Activated CD8-positive, alpha-beta T cell treated with anti-CD3 and anti-CD28 coated beads for 36 hours (primary cell): ENCODE data around the gene SHTN1. TPM values are rescaled to one million over a fixed set of nuclear protein-coding genes. Genes with fewer than 3 reads are reported as not detected.

ENCODE experiments used
- ATAC-seq: fragments of 200-7000 bp; cut with Tn5 transposase; one replicate; pipeline ENCODE4 v1.10.0; 2021; ENCODE audit warnings: mild to moderate bottlenecking, moderate library complexity
- CTCF ChIA-PET: fragments of 350-600 bp; sonication (Branson Sonifier 250); formaldehyde crosslinking; loops from one replicate; lab custom pipeline; 2021; ENCODE audit warnings: antibody characterized with exemption; lab: Charles Lee
- POLR2A ChIA-PET: fragments of 350-600 bp; sonication (Branson Sonifier 250); formaldehyde crosslinking; loops from one replicate; lab custom pipeline; 2021; ENCODE audit warnings: antibody characterized with exemption; lab: Charles Lee
- DNase-seq: peaks from one replicate; pipeline ENCODE4 v3.0.0-alpha.2; 2020
- H3K27ac Mint-ChIP-seq: one replicate; pipeline ENCODE4 v1.8.0; 2021; ENCODE audit warnings: mild to moderate bottlenecking, mixed read lengths
- H3K27me3 Mint-ChIP-seq: one replicate; pipeline ENCODE4 v1.8.0; 2021; ENCODE audit warnings: mixed read lengths
- H3K36me3 Mint-ChIP-seq: one replicate; pipeline ENCODE4 v1.8.0; 2021; ENCODE audit warnings: low read depth, mixed read lengths
- H3K4me1 Mint-ChIP-seq: one replicate; pipeline ENCODE4 v1.8.0; 2021; ENCODE audit warnings: low read depth, mixed read lengths
- H3K4me3 Mint-ChIP-seq: one replicate; pipeline ENCODE4 v1.8.0; 2021; ENCODE audit warnings: mild to moderate bottlenecking, moderate library complexity, mixed read lengths
- H3K9me3 Mint-ChIP-seq: one replicate; pipeline ENCODE4 v1.8.0; 2021; ENCODE audit warnings: mixed read lengths
- CTCF ChIP-seq: fragments of 200-600 bp; IDR thresholded peaks from one replicate; pipeline ENCODE4 v1.8.0; 2022; ENCODE audit warnings: antibody characterized with exemption, mild to moderate bottlenecking
- intact Hi-C: fragments of 100-400 bp; cut with micrococcal nuclease; formaldehyde crosslinking; loops from one replicate; pipeline ENCODE4 v1.10.0; 2022
- total RNA-seq, 2 experiments: library from RNA; stranded (reverse); gene quantifications; one replicate each; pipeline ENCODE4 v1.2.3, GENCODE V29; 2021

Gene SHTN1
- total RNA-seq, 2 experiments from 2014 or later = not detected

GRCh38 chr10:116889066-116889465, 115.9 kb downstream of the SHTN1 start:
- H3K27ac Mint-ChIP-seq = no peak overlapping the region
- H3K27me3 Mint-ChIP-seq = peaks cover 27% of the 10 kb centered on the region
- H3K9me3 Mint-ChIP-seq = no peaks in the 10 kb centered on the region
- ATAC-seq = no peak
- TF ChIP-seq CTCF = no peak
- no peak overlapping the region for H3K4me3 Mint-ChIP-seq
- H3K4me1 Mint-ChIP-seq = no peaks in the 10 kb centered on the region
- ChIA-PET POLR2A (no interaction called here), CTCF (no interaction called here)
- intact Hi-C loops = no loop called here
- DNase-seq = no peak
- no peaks in the 10 kb centered on the region for H3K36me3 Mint-ChIP-seq

- H3K27me3 Mint-ChIP-seq = peaks cover 26% of the 10 kb centered on the region
- intact Hi-C loops = no loop called here
- ATAC-seq (no peak), DNase-seq (no peak)
- ChIA-PET POLR2A (no interaction called here), CTCF (no interaction called here)
- no peaks in the 10 kb centered on the region for H3K36me3 Mint-ChIP-seq
- no peak overlapping the region for H3K27ac Mint-ChIP-seq
- no peaks in the 10 kb centered on the region for H3K9me3 Mint-ChIP-seq
- H3K4me1 Mint-ChIP-seq = no peaks in the 10 kb centered on the region
- H3K4me3 Mint-ChIP-seq = no peak overlapping the region
- no peak for TF ChIP-seq CTCF
These were observed 116.5 kb downstream of the SHTN1 start for GRCh38 chr10:116888380-116889055.

GRCh38 chr10:116886772-116887171, 118.2 kb downstream of the SHTN1 start:
- intact Hi-C loops = no loop called here
- no peak for ATAC-seq

GRCh38 chr10:116882639-116883038, 122.3 kb downstream of the SHTN1 start:
- Mint-ChIP-seq H3K4me3 (no peak overlapping the region), H3K27ac (no peak overlapping the region), H3K4me1 (no peaks in the 10 kb centered on the region), H3K9me3 (no peaks in the 10 kb centered on the region), H3K27me3 (peaks cover 8% of the 10 kb centered on the region), H3K36me3 (no peaks in the 10 kb centered on the region)
- intact Hi-C loops = no loop called here
- POLR2A ChIA-PET = no interaction called here
- no peak for TF ChIP-seq CTCF
- CTCF ChIA-PET = no interaction called here
- ATAC-seq (no peak), DNase-seq (no peak)

More at GRCh38 chr10:116886772-116887171, 118.2 kb downstream of the SHTN1 start:
- H3K4me3 Mint-ChIP-seq = no peak overlapping the region
- no peak for TF ChIP-seq CTCF
- H3K4me1 Mint-ChIP-seq = no peaks in the 10 kb centered on the region
- H3K27me3 Mint-ChIP-seq = peaks cover 17% of the 10 kb centered on the region
- CTCF ChIA-PET = no interaction called here
- DNase-seq = no peak
- no peak overlapping the region for H3K27ac Mint-ChIP-seq
- no peaks in the 10 kb centered on the region for H3K36me3 Mint-ChIP-seq
- POLR2A ChIA-PET = no interaction called here
- H3K9me3 Mint-ChIP-seq = no peaks in the 10 kb centered on the region

- no peak for TF ChIP-seq CTCF
- Mint-ChIP-seq H3K4me1 (no peaks in the 10 kb centered on the region), H3K9me3 (no peaks in the 10 kb centered on the region), H3K27me3 (peaks cover 7% of the 10 kb centered on the region), H3K4me3 (no peak overlapping the region), H3K36me3 (no peaks in the 10 kb centered on the region), H3K27ac (no peak overlapping the region)
- POLR2A ChIA-PET = no interaction called here
- no peak for ATAC-seq
- CTCF ChIA-PET = no interaction called here
- intact Hi-C loops = no loop called here
- no peak for DNase-seq
These were observed 124.1 kb downstream of the SHTN1 start for GRCh38 chr10:116880716-116881482.
